Stimulated activated CD4-positive, alpha-beta T cell treated with anti-CD3 and anti-CD28 coated beads, Interleukin-15, amount 100 ng/mL, for 24 hours (primary cell): ENCODE data around the gene CLEC7A.

Source experiments
- DNase-seq: peaks from one replicate; pipeline ENCODE4 v3.0.0-alpha.2; 2020

Gene CLEC7A

GRCh38 chr12:10130042-10130441 is at the start of gene CLEC7A:
TSS of gene CLEC7A (minus strand) at chr12:10130199. CDS start at chr12:10130082, 117 bp downstream.
- no peak for DNase-seq

- DNase-seq, result no peak
Measured at GRCh38 chr12:10179776-10180181, 49.8 kb upstream of the CLEC7A start.

- no peak for DNase-seq
Measured at GRCh38 chr12:10178821-10179220, 48.8 kb upstream of the CLEC7A start, which contains the start of gene TMEM52B. TSS of gene TMEM52B (plus strand) at chr12:10179032. CDS start at chr12:10179575, 543 bp downstream.

GRCh38 chr12:10175846-10176636 is 46.0 kb upstream of the CLEC7A start:
- no peak for DNase-seq

GRCh38 chr12:10174986-10175614 is 45.1 kb upstream of the CLEC7A start:
- DNase-seq, result no peak

- DNase-seq, result no peak
Measured at GRCh38 chr12:10171973-10172728, 42.2 kb upstream of the CLEC7A start, which contains the start of gene OLR1. TSS of gene OLR1 (minus strand) at chr12:10172132. CDS start at chr12:10172077, 55 bp downstream.

- DNase-seq, result no peak
Measured at GRCh38 chr12:10170216-10170615, 40.2 kb upstream of the CLEC7A start.

GRCh38 chr12:10169104-10169503 is 39.1 kb upstream of the CLEC7A start:
- DNase-seq, result no peak

GRCh38 chr12:10167599-10167998 is 37.6 kb upstream of the CLEC7A start:
- no peak for DNase-seq

- DNase-seq, result no peak
Measured at GRCh38 chr12:10165421-10165820, 35.4 kb upstream of the CLEC7A start.

- DNase-seq, result no peak
Measured at GRCh38 chr12:10163084-10163483, 33.1 kb upstream of the CLEC7A start.

GRCh38 chr12:10160617-10161385 is 30.8 kb upstream of the CLEC7A start:
- DNase-seq, result no peak

- DNase-seq, result no peak
Measured at GRCh38 chr12:10159280-10159679, 29.3 kb upstream of the CLEC7A start.

GRCh38 chr12:10158406-10158805 is 28.4 kb upstream of the CLEC7A start:
- no peak for DNase-seq

- DNase-seq, result no peak
Measured at GRCh38 chr12:10155966-10156365, 26.0 kb upstream of the CLEC7A start.

GRCh38 chr12:10154145-10154496 is 24.1 kb upstream of the CLEC7A start:
- DNase-seq, result no peak

- peak; percentile 55 for DNase-seq
Measured at GRCh38 chr12:10153271-10154144, 23.5 kb upstream of the CLEC7A start.

GRCh38 chr12:10151621-10152020 is 21.6 kb upstream of the CLEC7A start:
- DNase-seq, result no peak

GRCh38 chr12:10147714-10148403 is 17.9 kb upstream of the CLEC7A start:
- DNase-seq, result no peak

GRCh38 chr12:10142976-10143589 is 13.1 kb upstream of the CLEC7A start:
- DNase-seq, result no peak

GRCh38 chr12:10140001-10140400 is 10.0 kb upstream of the CLEC7A start:
- DNase-seq, result peak; percentile 54
